ENCODE measurements around the gene OCRL. TPM values are rescaled to one million over a fixed set of nuclear protein-coding genes. Genes with fewer than 3 reads are reported as not detected.

OCRL gene
- total and polyA plus RNA-seq, 2 experiments from 2014 or later, result 3.9 to 16.5 TPM

- no peaks in the 10 kb centered on the region for H3F3A ChIP-seq (replicated peaks; ENCODE audit: low read depth)
- H3K4me1 Mint-ChIP-seq, result no peaks in the 10 kb centered on the region
- H3K4me3 ChIP-seq, result no peak overlapping the region
- TF ChIP-seq JUNB (IDR thresholded peaks at IDR 0.05; ENCODE audit: unreplicated experiment) (no peak), EZH2 (IDR thresholded peaks at IDR 0.05; ENCODE audit: low read depth, unreplicated experiment) (no peak), EZH2phosphoT487 (IDR thresholded peaks at IDR 0.05; ENCODE audit: unreplicated experiment) (no peak), ZNF331 (CRISPR knock-in tag; IDR thresholded peaks at IDR 0.05; ENCODE audit: low read depth) (no peak), ZNF462 (CRISPR knock-in tag; IDR thresholded peaks at IDR 0.05) (no peak), CREB1 (CRISPR knock-in tag; IDR thresholded peaks at IDR 0.05; ENCODE audit: low read depth) (no peak)
- no peak overlapping the region for H2AFZ ChIP-seq
- ATAC-seq (no peak), DNase-seq (ENCODE audit: low spot score) (no peak)
- H3K27me3 Mint-ChIP-seq (ENCODE audit: insufficient read depth, low read depth, poor library complexity), result no peaks in the 10 kb centered on the region
- H3K27me3 ChIP-seq (ENCODE audit: insufficient read depth), result no peaks in the 10 kb centered on the region
- H3K27ac Mint-ChIP-seq, result no peak overlapping the region
- H3K4me3 Mint-ChIP-seq, result no peak overlapping the region
- H3K4me2 ChIP-seq, result no peak overlapping the region
- H3K9me3 Mint-ChIP-seq, result no peaks in the 10 kb centered on the region
- H3K79me2 ChIP-seq (replicated peaks; ENCODE audit: insufficient read depth), result no peaks in the 10 kb centered on the region
- peaks cover 11% of the 10 kb centered on the region for H3K36me3 ChIP-seq (ENCODE audit: insufficient read depth)
- H3K27ac ChIP-seq (ENCODE audit: low read depth), result no peak overlapping the region
- H3K9me2 ChIP-seq (ENCODE audit: insufficient read depth), result no peaks in the 10 kb centered on the region
- no peaks in the 10 kb centered on the region for H4K20me1 ChIP-seq (replicated peaks; ENCODE audit: insufficient read depth)
- H3K4me1 ChIP-seq (ENCODE audit: insufficient read depth), result no peaks in the 10 kb centered on the region
- H3K36me3 Mint-ChIP-seq (ENCODE audit: low read depth), result peaks cover 44% of the 10 kb centered on the region
Measured at GRCh38 chrX:129494887-129495286, 45.2 kb upstream of the OCRL start.

GRCh38 chrX:129495900-129496299 lies 44.2 kb upstream of the OCRL start:
- no peak overlapping the region for H3K27ac ChIP-seq (ENCODE audit: low read depth)
- no peak overlapping the region for H3K4me3 ChIP-seq
- no peak overlapping the region for H2AFZ ChIP-seq
- ATAC-seq (no peak), DNase-seq (ENCODE audit: low spot score) (no peak)
- H3K36me3 ChIP-seq (ENCODE audit: insufficient read depth), result peaks cover 11% of the 10 kb centered on the region
- no peaks in the 10 kb centered on the region for H3F3A ChIP-seq (replicated peaks; ENCODE audit: low read depth)
- Mint-ChIP-seq H3K4me3 (no peak overlapping the region), H3K27ac (no peak overlapping the region), H3K4me1 (no peaks in the 10 kb centered on the region), H3K9me3 (no peaks in the 10 kb centered on the region), H3K27me3 (ENCODE audit: insufficient read depth, low read depth, poor library complexity) (no peaks in the 10 kb centered on the region), H3K36me3 (ENCODE audit: low read depth) (peaks cover 41% of the 10 kb centered on the region)
- H3K4me1 ChIP-seq (ENCODE audit: insufficient read depth), result no peaks in the 10 kb centered on the region
- no peaks in the 10 kb centered on the region for H3K27me3 ChIP-seq (ENCODE audit: insufficient read depth)
- no peaks in the 10 kb centered on the region for H4K20me1 ChIP-seq (replicated peaks; ENCODE audit: insufficient read depth)
- no peaks in the 10 kb centered on the region for H3K9me2 ChIP-seq (ENCODE audit: insufficient read depth)
- TF ChIP-seq STAT1 (IDR thresholded peaks at IDR 0.05; ENCODE audit: unreplicated experiment) (no peak), POLR2AphosphoS5 (IDR thresholded peaks at IDR 0.05; ENCODE audit: low read depth) (no peak)
- TF ChIP-seq, protein P1, sequence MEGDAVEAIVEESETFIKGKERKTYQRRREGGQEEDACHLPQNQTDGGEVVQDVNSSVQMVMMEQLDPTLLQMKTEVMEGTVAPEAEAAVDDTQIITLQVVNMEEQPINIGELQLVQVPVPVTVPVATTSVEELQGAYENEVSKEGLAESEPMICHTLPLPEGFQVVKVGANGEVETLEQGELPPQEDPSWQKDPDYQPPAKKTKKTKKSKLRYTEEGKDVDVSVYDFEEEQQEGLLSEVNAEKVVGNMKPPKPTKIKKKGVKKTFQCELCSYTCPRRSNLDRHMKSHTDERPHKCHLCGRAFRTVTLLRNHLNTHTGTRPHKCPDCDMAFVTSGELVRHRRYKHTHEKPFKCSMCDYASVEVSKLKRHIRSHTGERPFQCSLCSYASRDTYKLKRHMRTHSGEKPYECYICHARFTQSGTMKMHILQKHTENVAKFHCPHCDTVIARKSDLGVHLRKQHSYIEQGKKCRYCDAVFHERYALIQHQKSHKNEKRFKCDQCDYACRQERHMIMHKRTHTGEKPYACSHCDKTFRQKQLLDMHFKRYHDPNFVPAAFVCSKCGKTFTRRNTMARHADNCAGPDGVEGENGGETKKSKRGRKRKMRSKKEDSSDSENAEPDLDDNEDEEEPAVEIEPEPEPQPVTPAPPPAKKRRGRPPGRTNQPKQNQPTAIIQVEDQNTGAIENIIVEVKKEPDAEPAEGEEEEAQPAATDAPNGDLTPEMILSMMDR (conservative IDR thresholded peaks at IDR 0.05; ENCODE audit: low read depth in 2 of 2), result no peak
- TF ChIP-seq, protein P2, sequence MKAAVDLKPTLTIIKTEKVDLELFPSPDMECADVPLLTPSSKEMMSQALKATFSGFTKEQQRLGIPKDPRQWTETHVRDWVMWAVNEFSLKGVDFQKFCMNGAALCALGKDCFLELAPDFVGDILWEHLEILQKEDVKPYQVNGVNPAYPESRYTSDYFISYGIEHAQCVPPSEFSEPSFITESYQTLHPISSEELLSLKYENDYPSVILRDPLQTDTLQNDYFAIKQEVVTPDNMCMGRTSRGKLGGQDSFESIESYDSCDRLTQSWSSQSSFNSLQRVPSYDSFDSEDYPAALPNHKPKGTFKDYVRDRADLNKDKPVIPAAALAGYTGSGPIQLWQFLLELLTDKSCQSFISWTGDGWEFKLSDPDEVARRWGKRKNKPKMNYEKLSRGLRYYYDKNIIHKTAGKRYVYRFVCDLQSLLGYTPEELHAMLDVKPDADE (IDR thresholded peaks at IDR 0.05), result no peak
- H3K4me2 ChIP-seq, result no peak overlapping the region
- H3K79me2 ChIP-seq (replicated peaks; ENCODE audit: insufficient read depth), result no peaks in the 10 kb centered on the region
